NCI-H345 (cell line): Measurements from ENCODE around the gene GNAQ.

Source experiments
- DNase-seq: peaks from one replicate; lab custom pipeline; 2025; lab: John Stamatoyannopoulos, UW

The GNAQ gene

DNA sequence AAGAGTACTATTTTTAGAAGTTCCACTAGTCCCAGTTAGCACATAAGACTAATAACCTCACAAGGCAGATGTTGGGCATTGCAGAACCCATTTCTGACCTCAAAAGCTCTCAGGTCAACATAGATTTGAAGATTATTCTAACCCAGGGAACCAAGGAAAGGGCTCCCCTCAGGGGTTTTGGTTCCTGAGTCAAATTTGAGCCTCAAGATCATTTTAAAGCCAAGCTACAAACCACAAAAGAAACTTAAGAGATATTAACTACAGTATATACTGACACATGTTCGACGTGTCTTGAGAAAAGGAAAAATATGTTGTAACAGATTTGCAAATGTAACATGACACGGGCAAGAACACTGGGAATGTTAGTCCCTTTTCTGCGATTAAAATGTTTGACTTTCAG lies 88.6 kb downstream of the GNAQ start:
- no peak for DNase-seq

DNA sequence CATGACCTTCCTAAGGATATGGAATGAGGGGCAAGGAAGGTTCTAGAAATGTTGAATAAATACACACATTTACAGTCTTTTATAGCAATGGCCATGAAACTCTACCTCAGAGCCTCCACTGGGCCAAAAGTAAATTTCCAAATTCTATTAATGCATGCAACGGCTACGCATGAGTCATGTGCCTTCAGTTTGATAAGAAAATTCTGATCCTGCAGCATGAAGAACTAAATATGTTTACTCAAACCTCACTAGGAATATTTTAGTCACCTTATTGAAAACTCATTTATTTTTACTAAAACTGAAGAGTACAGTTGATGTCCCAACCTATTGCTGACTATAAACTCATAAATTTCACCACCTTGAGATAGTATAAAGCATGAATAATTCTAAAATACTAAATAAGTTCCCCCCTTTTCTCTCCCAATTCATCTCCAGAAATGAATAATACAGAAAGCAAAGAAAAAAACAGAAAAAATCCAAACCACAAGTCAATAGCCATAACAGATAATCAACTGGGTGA lies 92.4 kb downstream of the GNAQ start:
- no peak for DNase-seq

DNA sequence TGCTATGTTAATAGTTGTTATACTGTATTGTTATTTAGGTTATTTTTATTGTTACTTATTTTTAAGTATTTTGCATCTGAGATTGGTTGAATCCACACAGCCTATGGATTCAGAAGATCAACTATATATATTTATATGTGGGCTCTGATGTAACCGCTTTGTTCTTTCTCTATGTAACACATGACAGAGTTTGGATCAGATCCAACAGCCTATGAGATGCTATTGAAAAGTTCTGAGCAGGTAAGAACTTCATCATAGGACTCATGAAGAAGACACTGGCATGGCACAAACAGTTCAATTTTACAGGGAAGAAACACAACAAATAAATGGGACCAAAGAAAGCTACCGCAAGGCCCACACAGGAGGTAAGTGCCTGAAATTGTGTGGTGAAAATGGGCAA lies 93.4 kb downstream of the GNAQ start:
- DNase-seq = peak; percentile 12

DNA sequence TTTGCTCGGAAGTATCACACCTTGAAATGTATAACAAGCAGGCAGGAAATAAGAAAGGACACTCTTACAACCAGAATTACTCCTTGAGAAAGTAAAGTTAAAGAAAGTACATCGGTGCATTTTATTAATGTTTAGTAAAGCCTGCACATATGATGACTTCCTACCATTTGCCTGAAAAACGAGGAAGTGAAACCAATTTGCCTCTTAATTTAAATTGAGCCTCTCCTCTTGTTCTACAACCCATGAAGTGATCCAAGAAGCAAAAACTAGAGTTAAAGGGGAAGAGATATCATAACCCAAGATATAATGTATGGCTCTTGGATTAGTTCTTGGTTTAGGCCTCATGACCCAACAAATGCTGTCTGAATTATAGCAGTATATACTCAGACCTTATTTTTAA lies 95.6 kb downstream of the GNAQ start:
- DNase-seq = no peak

DNA sequence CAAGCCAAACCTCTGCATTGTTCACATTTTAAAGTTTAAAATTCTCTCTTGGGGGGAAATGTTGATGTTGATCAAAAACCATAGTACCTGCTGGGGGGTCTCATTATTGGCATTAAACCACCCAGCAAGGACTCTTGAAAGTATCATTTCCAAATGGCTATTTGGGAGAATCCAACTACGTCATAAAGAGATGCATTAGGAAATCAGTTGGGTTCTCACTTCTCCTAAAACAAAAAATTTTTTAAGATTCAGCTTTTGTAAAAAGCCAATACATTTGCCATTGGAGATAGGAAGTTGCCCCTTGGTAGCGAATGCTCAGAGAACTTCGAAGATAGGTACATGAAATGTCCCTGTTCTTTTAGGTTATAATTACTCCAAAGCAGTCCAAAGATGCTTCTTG lies 96.4 kb downstream of the GNAQ start:
- no peak for DNase-seq

DNA sequence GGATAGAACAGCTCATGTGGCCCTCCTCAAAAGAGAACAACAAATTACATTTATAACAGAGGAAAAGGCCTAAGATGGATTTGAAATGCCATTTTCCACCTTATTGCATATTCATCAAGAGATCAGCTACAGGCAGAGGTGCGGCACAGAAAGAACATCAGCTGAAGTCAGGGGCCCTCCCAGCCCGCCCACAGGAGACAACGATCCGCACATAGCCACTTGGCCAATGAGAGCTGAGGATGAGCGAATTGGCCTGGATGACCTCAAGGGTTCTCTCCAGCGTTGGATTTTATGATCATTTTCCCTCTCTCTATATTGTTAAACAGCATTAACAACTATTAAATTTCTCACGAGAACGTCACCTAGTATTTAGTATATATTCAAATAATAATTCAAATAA lies 97.6 kb downstream of the GNAQ start:
- DNase-seq = no peak

DNA sequence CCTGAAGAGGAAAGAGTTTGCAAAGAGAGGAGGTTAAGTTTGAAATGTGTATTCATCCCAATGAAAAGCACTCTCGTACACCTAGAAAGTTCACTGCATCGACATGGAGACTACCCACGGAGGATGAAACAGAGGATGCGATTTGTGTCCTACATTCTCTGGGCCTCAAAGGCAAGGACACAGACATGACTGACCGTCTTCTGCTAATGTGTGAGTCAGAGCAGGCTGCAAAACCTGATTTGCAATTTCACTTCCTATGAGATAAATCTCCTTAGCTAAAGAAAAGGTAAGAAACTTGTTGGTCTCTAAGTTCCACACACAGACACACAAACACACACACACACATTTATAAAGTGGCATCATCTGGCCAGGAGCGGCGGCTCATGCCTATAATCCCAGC lies 98.6 kb downstream of the GNAQ start:
- DNase-seq = no peak

DNA sequence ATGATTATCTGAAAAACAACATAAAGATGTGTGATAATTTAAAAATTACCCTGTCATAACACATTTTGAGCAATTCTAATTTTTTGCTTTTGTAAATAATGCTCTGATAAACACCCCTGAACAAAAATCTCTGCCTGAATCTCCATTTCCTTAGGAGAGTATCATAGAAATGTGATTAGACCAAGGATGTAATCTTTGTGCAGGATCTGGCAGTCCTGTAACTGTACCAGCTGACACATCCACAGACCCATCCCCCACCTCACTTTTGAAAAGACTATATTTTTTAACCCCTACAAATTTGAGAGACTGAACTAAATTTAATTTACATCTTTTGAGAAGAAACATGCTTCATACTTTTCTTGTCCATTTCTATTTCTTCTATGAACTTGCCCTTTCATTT lies 101.7 kb downstream of the GNAQ start:
- DNase-seq = no peak

DNA sequence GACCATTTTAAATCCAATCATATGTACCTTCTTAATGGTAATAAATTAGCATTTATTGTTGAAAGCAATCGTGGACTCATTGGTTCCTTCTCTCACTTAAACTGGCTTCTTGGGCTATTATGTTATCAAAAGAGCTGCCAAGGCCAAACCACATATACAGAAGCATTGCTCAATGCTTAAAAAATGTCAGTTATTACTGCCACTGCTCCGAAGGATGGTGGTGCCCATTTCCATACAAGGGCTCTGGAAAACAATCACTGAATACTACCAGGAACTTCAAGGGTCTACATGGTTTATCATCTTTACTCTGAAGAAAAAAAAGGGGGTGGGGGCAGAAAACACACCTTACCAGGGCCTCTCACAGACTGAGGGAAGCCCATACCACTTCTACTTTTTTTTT lies 104.3 kb downstream of the GNAQ start:
- DNase-seq = no peak

DNA sequence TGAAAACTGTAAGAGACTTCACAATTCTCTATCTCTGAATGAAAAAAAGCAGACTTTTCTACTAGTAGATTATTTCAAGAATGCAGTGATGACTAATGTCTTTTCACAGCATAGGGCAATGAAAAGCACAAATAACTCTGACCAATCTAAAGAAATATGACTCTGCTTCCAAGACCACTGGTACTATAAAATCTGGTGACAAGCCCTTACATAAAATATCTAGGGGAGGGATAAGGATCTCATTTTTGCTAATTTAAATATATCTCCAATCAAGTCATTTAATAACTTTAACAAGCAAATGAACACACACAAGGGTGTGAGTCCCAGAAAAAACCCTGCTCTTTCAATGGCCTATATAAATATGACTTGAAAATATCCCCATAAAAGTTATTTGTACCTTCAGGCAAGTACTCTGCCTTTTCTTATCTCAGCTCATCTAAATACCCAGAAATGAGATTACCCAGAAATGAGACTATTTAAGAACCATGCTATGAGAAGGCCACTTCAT lies 105.2 kb downstream of the GNAQ start:
- DNase-seq = no peak

DNA sequence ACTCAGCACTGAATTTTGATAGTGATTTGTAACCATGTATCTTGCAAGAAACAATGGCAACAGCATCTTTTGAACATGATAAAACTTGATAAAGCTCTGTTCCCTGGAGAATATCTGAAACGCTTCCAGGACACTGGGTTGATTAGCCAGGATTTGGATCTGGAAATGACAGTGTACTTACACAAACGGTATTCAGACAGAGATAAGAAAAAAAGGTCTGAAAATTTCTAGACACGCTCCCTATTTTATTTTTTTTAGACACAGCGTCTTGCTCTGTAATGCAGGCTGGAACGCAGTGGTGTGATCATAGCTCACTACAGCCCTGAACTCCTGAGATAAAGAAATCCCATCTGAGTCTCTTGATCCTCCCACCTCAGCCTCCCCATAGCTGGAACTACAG lies 109.0 kb downstream of the GNAQ start:
- no peak for DNase-seq

DNA sequence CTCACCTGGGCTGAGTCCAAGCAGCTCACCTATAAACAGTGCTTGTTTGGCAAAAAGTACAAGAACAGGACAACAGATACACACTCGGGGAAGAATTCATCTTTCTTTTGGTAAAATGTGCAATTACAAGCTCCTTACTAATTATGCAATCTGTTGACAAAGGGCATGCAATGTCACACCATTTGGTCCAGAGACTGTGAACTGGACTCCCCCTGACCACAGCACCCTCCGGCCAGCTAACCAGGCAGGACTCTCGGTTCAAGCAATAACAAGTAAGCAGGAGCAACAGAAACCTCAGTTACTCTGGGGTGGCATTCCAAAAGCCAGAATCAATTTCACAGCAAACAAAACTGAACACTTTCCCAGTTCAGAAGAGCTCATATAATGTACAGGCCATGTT lies 113.8 kb downstream of the GNAQ start:
- no peak for DNase-seq

DNA sequence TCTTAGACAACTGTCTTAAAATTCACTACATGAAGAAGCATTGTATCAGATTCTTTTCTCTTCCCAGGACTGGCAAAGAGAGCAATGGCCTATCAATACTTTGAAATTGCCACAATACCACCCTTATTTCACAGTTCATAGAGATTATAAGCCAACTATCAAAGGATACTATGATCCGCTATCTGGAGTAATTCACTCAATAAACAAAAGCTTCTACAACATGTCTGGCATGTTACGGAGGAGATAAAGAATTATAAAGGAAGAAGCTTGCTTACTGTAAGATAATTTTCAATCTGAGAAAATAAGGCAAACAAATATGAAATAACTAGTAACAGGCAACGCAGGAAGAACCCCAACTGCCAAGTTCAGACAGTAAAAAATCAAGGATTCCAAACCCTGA lies 114.8 kb downstream of the GNAQ start:
- no peak for DNase-seq

DNA sequence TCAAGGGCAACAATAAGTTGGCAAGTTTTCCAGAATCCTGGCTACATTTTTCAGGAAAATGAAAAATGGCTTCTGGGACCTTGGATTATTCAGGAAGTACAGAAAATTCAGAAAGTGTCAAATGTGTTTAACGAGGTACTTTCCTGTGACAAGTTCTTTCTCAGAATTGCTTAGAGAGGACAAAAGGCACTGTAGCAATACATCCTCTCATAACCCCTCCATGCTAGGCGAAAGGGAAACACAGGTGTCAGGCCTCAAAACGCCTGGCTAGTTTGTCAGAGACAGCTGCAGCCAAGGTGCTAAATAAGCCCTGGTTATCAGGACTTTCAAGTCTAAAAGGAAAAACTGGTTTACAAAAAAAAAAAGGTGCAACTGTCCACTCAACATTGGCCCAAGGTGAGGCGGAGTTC lies 115.2 kb downstream of the GNAQ start:
- DNase-seq = no peak

DNA sequence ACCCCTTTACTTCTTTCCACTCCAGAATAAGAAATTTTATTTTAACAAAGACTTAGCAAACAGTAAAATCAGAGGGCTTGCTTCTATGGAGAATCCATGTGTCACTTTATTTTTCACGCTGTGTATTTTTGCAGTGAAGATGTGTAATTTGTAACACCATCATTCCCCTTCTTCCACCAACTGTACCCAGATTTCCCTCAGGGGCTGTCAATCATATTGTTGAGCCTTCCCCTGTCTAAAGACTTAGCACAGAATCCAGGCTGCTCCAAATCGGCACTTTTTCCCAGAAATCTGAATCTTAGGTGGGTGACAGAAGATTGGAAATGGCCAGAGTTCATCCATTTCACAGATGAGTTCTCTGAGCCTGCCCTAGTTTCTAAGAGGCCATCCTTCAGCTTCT lies 115.9 kb downstream of the GNAQ start:
- no peak for DNase-seq

DNA sequence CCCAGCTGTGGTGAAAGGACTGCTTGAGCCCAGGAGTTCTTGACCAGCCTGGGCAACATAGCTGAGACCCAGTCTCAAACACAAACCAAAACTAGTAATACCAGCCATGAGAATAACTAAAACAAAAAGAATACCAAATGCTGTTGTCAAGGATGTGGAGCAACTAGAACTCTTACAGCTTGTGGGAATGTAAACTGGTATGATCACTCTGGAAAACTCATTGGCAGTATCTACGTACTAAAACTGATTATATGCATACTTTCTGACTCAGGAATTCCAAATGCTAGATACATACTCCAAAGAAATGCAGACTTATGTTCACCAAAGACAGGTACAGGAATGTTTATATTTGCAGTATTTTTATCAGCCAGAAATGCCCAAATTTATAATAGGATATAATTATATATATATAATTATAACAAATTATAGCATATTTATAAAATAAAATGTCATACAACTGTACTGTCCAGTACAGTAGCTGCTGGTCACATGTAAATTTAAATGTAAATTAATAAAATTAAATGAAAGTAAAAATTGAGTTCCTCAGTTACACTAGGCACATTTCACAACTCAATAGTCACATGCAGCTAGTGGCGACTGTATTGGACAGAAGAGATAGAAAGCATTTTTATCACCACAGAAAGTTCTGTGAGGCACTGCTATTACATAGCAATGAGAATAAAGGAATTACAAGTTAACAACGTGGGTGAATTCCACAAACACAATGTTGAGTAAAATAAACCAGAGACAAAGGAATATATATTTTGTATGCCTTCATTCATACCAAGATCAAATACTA lies 118.5 kb downstream of the GNAQ start:
- DNase-seq = no peak

DNA sequence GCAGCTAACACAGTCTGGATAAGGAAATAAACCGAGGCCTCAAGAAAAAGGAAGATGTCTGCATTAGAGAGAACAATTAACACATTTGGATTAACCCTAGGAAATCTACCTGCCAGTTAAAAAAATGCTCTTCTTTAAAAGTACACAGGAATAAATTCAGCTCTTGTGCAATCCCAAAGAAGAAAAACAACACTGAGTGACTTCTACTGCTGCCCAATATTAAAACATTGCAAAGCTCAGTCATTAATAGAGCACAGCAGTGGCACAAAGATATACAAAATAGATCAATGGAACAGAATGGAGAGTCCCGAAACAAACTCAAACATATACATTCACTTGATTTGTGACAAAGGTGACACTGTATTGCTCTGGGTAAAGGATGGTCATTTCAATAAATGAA lies 119.7 kb downstream of the GNAQ start:
- no peak for DNase-seq

DNA sequence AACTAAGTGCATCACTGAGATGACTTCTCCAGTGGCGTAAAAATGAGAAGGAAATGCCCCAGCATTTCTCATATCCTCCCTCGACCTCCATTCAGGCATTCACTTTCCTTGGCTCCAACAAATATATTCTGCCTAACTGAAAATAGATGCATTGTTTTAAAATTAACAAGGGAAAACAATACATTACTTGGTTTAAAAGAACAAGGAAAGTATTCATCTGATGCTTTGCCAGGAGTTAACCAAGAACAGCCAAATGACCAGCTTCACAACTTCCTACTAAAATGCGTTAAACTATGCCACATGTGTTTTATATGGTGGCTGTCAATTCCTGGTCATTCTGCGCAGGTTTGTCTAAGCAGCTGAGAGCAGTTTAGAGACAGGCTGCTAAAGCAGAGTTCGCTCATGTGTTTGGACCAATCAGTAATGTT lies 121.4 kb downstream of the GNAQ start:
- DNase-seq = no peak

DNA sequence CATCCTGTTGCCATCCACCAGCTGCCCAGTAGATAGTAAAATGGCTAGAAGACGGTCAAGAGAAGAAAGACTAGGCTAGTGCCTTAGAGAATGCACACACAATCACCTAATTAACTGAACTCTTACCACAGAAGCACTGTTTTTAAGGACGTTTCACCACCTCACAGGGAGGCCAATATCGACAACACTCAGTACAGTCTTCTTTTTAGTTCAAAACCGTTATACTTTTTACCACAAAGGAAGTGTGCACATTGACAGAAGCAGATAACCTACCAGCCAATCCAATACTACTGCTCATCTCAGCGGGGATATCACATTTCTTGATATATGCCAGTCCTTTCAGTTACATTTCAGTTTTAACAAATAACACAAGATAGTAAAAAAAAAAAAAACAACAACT lies 122.3 kb downstream of the GNAQ start:
- DNase-seq = no peak

DNA sequence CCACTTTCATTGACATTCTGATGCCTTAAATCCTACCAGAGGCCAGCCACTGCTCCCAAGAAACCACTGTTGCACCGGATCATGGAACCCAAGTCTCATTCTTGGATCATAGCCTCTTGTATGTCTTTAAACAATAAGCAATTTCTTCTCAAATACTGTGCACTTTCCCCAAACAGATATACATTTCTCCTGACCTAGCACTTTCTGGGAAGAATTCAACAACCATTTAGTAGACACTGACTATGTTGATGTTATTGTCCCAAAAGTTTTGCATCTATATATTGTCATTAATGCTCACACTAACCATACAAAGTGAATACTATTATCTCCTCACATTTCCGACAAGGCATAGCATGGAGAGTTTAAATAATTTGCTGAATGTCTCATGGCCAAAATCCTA lies 123.3 kb downstream of the GNAQ start:
- no peak for DNase-seq

DNA sequence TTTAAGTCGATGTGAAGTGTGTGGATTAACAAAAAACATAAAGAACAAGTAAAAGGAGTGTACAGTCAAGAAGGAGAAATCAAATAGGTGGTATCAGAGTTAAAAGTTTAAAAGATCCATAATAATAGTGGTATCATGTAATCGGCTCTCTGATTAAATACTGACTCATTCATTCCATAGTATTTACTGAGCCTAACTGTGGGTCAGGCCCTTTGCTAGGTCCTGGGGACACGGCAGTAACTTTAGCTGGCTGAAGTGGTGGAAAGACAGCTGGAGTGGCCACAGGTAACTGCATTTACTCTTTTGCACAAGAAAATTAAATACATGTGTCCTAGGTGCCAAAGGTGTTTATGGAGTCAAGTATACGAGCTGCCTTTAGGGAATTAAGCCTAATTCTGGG lies 124.0 kb downstream of the GNAQ start:
- no peak for DNase-seq

DNA sequence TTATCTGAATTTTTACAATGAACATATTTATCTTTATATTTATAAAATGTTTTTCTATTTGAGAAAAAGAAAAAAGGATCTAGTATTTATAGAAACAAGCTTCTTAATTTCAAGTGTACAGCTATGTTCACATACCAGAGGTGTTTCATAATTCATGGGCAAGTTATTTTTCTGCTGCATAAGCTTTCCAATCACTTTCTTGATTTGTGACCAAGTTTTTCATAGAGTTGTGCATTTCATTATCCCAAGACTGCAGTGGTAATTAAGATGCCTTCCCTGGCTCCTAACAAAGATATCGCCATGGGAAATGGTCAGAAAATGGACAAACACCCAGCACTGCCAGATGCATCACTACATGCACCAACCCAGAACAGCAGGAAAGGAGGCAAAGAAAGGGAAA lies 124.6 kb downstream of the GNAQ start:
- DNase-seq = no peak

DNA sequence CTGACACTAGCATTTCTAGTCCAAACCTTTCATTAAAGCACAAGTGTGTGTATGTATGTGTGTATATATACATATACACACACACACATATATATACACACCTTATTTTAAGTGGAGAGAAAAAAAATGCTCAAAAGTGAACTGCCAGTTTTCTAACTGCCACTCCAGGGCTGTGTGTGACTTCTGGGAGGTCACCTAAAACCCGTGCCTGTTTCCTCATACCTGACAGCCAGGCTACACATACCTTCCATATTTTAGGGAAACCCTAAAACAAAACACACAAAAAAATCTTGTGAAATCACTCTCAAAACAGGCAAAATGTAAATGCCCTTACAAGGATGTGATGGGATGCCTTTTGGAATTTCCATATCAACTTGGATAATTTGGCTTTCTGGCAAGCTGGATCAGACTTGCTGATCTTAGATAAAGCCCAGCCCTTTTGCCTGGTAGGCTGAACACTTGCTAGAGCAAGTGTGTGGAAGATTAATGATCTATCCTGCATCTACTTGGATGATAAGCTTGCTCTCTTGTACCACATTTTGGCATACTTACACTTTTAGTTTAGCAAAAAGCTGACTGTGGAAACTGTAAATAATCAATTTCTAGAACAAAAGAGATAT lies 127.8 kb downstream of the GNAQ start:
- no peak for DNase-seq

DNA sequence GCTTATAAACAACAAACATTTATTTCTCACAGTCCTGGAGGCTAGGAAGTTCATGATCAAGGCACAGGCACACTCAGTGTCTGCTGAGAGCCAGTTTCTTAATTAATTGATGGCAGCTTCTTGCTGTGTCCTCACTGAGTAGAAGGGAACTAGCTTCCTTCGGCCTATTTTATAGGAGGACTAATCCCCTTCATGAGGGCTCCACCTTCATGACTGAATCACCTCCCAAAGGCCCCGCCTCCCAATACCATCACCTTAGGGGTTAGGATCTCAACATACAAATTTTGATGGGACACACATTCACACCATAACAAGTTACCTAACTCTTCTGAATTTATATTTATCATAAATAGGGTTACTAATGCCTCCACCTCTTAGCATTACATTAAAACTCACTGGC lies 129.8 kb downstream of the GNAQ start:
- no peak for DNase-seq
